B cell (primary cell): ENCODE results near the gene CAMK1D.

Experiments used
- EZH2 ChIP-seq: IDR thresholded peaks from 2 replicates; pipeline ENCODE4 v1.6.1; 2012; ENCODE audit warnings: borderline replicate concordance, low read depth, mild to moderate bottlenecking, moderate library complexity, low read length; ENCODE audit not compliant: insufficient read depth, poor library complexity, severe bottlenecking
- TF ChIP-seq, protein P1 (sequence below): fragments of 200-600 bp; IDR thresholded peaks from one replicate; pipeline ENCODE4 v1.8.0; 2022; ENCODE audit warnings: antibody characterized with exemption, mild to moderate bottlenecking

DNA sequence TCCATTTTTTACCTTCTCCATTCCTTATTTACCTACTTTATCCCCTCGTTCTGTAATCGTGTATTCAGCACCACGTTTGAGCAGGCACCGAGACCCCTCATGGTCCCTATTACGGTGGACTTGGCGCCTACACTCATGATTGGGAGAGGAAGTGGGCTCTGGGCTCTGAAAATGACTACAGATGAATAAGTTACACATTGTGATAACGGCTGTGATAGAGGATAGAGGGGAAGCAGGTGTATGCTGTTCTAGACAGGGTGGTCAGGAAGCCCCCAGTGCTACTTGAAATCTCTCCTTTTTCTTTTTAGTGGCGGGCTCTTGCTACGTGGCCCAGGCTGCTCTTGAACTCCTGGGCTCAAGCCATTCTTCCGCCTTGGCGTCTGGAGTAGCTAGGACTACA lies 59.8 kb downstream of the CAMK1D start:
- TF ChIP-seq, protein P1, sequence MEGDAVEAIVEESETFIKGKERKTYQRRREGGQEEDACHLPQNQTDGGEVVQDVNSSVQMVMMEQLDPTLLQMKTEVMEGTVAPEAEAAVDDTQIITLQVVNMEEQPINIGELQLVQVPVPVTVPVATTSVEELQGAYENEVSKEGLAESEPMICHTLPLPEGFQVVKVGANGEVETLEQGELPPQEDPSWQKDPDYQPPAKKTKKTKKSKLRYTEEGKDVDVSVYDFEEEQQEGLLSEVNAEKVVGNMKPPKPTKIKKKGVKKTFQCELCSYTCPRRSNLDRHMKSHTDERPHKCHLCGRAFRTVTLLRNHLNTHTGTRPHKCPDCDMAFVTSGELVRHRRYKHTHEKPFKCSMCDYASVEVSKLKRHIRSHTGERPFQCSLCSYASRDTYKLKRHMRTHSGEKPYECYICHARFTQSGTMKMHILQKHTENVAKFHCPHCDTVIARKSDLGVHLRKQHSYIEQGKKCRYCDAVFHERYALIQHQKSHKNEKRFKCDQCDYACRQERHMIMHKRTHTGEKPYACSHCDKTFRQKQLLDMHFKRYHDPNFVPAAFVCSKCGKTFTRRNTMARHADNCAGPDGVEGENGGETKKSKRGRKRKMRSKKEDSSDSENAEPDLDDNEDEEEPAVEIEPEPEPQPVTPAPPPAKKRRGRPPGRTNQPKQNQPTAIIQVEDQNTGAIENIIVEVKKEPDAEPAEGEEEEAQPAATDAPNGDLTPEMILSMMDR: no peak
- no peak for TF ChIP-seq EZH2
